T-helper 2 cell treated with Interferon-gamma antibody and Interleukin-4, amounts not matched to agents 5 μg/mL and 100 μg/mL, for 36 hours (primary cell): ENCODE data around the gene ATP1B4.
A peak's percentile ranks its signal among the peaks of the same experiment; 100 is the strongest.

Experiments
- DNase-seq: peaks from one replicate; pipeline ENCODE4 v3.0.0; 2021; ENCODE audit warnings: low spot score
- H3K27ac Mint-ChIP-seq: one replicate; pipeline ENCODE4 v1.8.0; 2021; ENCODE audit warnings: mild to moderate bottlenecking, mixed read lengths
- H3K27me3 Mint-ChIP-seq: one replicate; pipeline ENCODE4 v1.8.0; 2021; ENCODE audit warnings: low read depth, mixed read lengths
- H3K36me3 Mint-ChIP-seq: one replicate; pipeline ENCODE4 v1.8.0; 2021; ENCODE audit warnings: low read depth, mixed read lengths
- H3K4me1 Mint-ChIP-seq: one replicate; pipeline ENCODE4 v1.8.0; 2021; ENCODE audit warnings: low read depth, mixed read lengths
- H3K4me3 Mint-ChIP-seq: one replicate; pipeline ENCODE4 v1.8.0; 2022; ENCODE audit warnings: mild to moderate bottlenecking, moderate library complexity, mixed read lengths
- H3K9me3 Mint-ChIP-seq: one replicate; pipeline ENCODE4 v1.8.0; 2021; ENCODE audit warnings: mixed read lengths

The ATP1B4 gene

GRCh38 chrX:120357186-120357585 is 4.7 kb upstream of the ATP1B4 start:
- Mint-ChIP-seq H3K36me3 (no peaks in the 10 kb centered on the region), H3K4me3 (no peak overlapping the region), H3K9me3 (no peaks in the 10 kb centered on the region), H3K27me3 (no peaks in the 10 kb centered on the region), H3K27ac (no peak overlapping the region), H3K4me1 (no peaks in the 10 kb centered on the region)
- no peak for DNase-seq

GRCh38 chrX:120358737-120359456 is 3.0 kb upstream of the ATP1B4 start:
- Mint-ChIP-seq H3K27me3 (no peaks in the 10 kb centered on the region), H3K27ac (no peak overlapping the region), H3K9me3 (no peaks in the 10 kb centered on the region), H3K36me3 (no peaks in the 10 kb centered on the region), H3K4me3 (no peak overlapping the region), H3K4me1 (no peaks in the 10 kb centered on the region)
- peak; percentile 14 for DNase-seq

- Mint-ChIP-seq H3K36me3 (no peaks in the 10 kb centered on the region), H3K27me3 (no peaks in the 10 kb centered on the region), H3K27ac (no peak overlapping the region), H3K4me3 (no peak overlapping the region), H3K9me3 (no peaks in the 10 kb centered on the region), H3K4me1 (no peaks in the 10 kb centered on the region)
- DNase-seq = peak; percentile 4
Measured at GRCh38 chrX:120365320-120365719, 3.4 kb downstream of the ATP1B4 start.

- Mint-ChIP-seq H3K27ac (no peak overlapping the region), H3K36me3 (no peaks in the 10 kb centered on the region), H3K4me1 (no peaks in the 10 kb centered on the region), H3K9me3 (no peaks in the 10 kb centered on the region), H3K4me3 (no peak overlapping the region), H3K27me3 (no peaks in the 10 kb centered on the region)
- no peak for DNase-seq
Measured at GRCh38 chrX:120365968-120366367, 4.1 kb downstream of the ATP1B4 start.

GRCh38 chrX:120366794-120367193 is 4.9 kb downstream of the ATP1B4 start:
- H3K36me3 Mint-ChIP-seq = no peaks in the 10 kb centered on the region
- no peak overlapping the region for H3K4me3 Mint-ChIP-seq
- no peak for DNase-seq
- peaks cover 3% of the 10 kb centered on the region for H3K27me3 Mint-ChIP-seq
- H3K4me1 Mint-ChIP-seq = no peaks in the 10 kb centered on the region
- H3K9me3 Mint-ChIP-seq = no peaks in the 10 kb centered on the region
- H3K27ac Mint-ChIP-seq = no peak overlapping the region

GRCh38 chrX:120367402-120368109 is 5.7 kb downstream of the ATP1B4 start:
- no peak for DNase-seq
- Mint-ChIP-seq H3K36me3 (no peaks in the 10 kb centered on the region), H3K9me3 (no peaks in the 10 kb centered on the region), H3K4me3 (no peak overlapping the region), H3K27me3 (peaks cover 3% of the 10 kb centered on the region), H3K27ac (no peak overlapping the region), H3K4me1 (no peaks in the 10 kb centered on the region)

- H3K27ac Mint-ChIP-seq = no peak overlapping the region
- H3K27me3 Mint-ChIP-seq = peaks cover 5% of the 10 kb centered on the region
- H3K9me3 Mint-ChIP-seq = no peaks in the 10 kb centered on the region
- no peaks in the 10 kb centered on the region for H3K4me1 Mint-ChIP-seq
- H3K36me3 Mint-ChIP-seq = no peaks in the 10 kb centered on the region
- no peak overlapping the region for H3K4me3 Mint-ChIP-seq
- no peak for DNase-seq
Measured at GRCh38 chrX:120372667-120373370, 10.9 kb downstream of the ATP1B4 start.

GRCh38 chrX:120377179-120377578 is 15.3 kb downstream of the ATP1B4 start:
- DNase-seq = no peak
- Mint-ChIP-seq H3K36me3 (no peaks in the 10 kb centered on the region), H3K4me1 (peaks cover 1% of the 10 kb centered on the region), H3K27me3 (peaks cover 8% of the 10 kb centered on the region), H3K27ac (no peak overlapping the region), H3K9me3 (no peaks in the 10 kb centered on the region), H3K4me3 (no peak overlapping the region)

- Mint-ChIP-seq H3K27me3 (peaks cover 10% of the 10 kb centered on the region), H3K4me1 (peaks cover 1% of the 10 kb centered on the region)
Measured at GRCh38 chrX:120377715-120378114, 15.8 kb downstream of the ATP1B4 start.

GRCh38 chrX:120378570-120378969 is 16.7 kb downstream of the ATP1B4 start:
- Mint-ChIP-seq H3K36me3 (no peaks in the 10 kb centered on the region), H3K4me1 (peaks cover 1% of the 10 kb centered on the region), H3K27me3 (peaks cover 13% of the 10 kb centered on the region), H3K9me3 (no peaks in the 10 kb centered on the region), H3K27ac (no peak overlapping the region), H3K4me3 (no peak overlapping the region)
- no peak for DNase-seq

More at GRCh38 chrX:120377715-120378114, 15.8 kb downstream of the ATP1B4 start:
- H3K9me3 Mint-ChIP-seq = no peaks in the 10 kb centered on the region
- H3K4me3 Mint-ChIP-seq = no peak overlapping the region
- H3K27ac Mint-ChIP-seq = no peak overlapping the region
- no peak for DNase-seq
- H3K36me3 Mint-ChIP-seq = no peaks in the 10 kb centered on the region

GRCh38 chrX:120379937-120380681 is 18.2 kb downstream of the ATP1B4 start:
- H3K9me3 Mint-ChIP-seq = no peaks in the 10 kb centered on the region
- DNase-seq = no peak
- peaks cover 1% of the 10 kb centered on the region for H3K4me1 Mint-ChIP-seq
- H3K36me3 Mint-ChIP-seq = no peaks in the 10 kb centered on the region
- no peak overlapping the region for H3K27ac Mint-ChIP-seq
- H3K27me3 Mint-ChIP-seq = peaks cover 17% of the 10 kb centered on the region
- no peak overlapping the region for H3K4me3 Mint-ChIP-seq

GRCh38 chrX:120380699-120381098 is 18.8 kb downstream of the ATP1B4 start:
- H3K4me3 Mint-ChIP-seq = no peak overlapping the region
- H3K27ac Mint-ChIP-seq = no peak overlapping the region
- peaks cover 1% of the 10 kb centered on the region for H3K4me1 Mint-ChIP-seq
- H3K36me3 Mint-ChIP-seq = no peaks in the 10 kb centered on the region
- H3K9me3 Mint-ChIP-seq = no peaks in the 10 kb centered on the region
- peaks cover 17% of the 10 kb centered on the region for H3K27me3 Mint-ChIP-seq
- peak; percentile 6 for DNase-seq

- DNase-seq = no peak
- H3K4me1 Mint-ChIP-seq = no peaks in the 10 kb centered on the region
- no peaks in the 10 kb centered on the region for H3K9me3 Mint-ChIP-seq
- H3K4me3 Mint-ChIP-seq = no peak overlapping the region
- no peaks in the 10 kb centered on the region for H3K36me3 Mint-ChIP-seq
- no peaks in the 10 kb centered on the region for H3K27me3 Mint-ChIP-seq
- no peak overlapping the region for H3K27ac Mint-ChIP-seq
Measured at GRCh38 chrX:120401301-120401700, 39.4 kb downstream of the ATP1B4 start.

GRCh38 chrX:120402369-120402768 is 40.5 kb downstream of the ATP1B4 start:
- Mint-ChIP-seq H3K27ac (no peak overlapping the region), H3K4me3 (no peak overlapping the region), H3K9me3 (no peaks in the 10 kb centered on the region), H3K27me3 (no peaks in the 10 kb centered on the region), H3K4me1 (no peaks in the 10 kb centered on the region), H3K36me3 (no peaks in the 10 kb centered on the region)
- no peak for DNase-seq
